ENCODE data around the gene ITGA8.

ITGA8 gene

GRCh38 chr10:15620836-15621515 is 98.7 kb downstream of the ITGA8 start:
- H3K9me3 ChIP-seq (ENCODE audit: insufficient read depth, low read length), result no peaks in the 10 kb centered on the region
- no peak overlapping the region for H3K9ac ChIP-seq (ENCODE audit: insufficient read length, low read depth)
- DNase-seq (ENCODE audit: low read depth, low spot score), result no peak
- H3K36me3 ChIP-seq (ENCODE audit: insufficient read depth, insufficient read length, low read length), result no peaks in the 10 kb centered on the region
- TF ChIP-seq ZNF274 (IDR thresholded peaks at IDR 0.05; ENCODE audit: low read depth, low read length) (no peak), YY1 (IDR thresholded peaks at IDR 0.05; ENCODE audit: insufficient read depth, insufficient read length) (no peak), SUZ12 (IDR thresholded peaks at IDR 0.05; ENCODE audit: extremely low read depth, insufficient read depth, insufficient read length) (no peak)
- no peaks in the 10 kb centered on the region for H3K27me3 ChIP-seq (ENCODE audit: insufficient read depth, insufficient read length)
- H3K4me3 ChIP-seq (ENCODE audit: insufficient read length, low read depth), result no peak overlapping the region
- H3K4me1 ChIP-seq (ENCODE audit: insufficient read depth, insufficient read length), result no peaks in the 10 kb centered on the region

- H3K4me1 ChIP-seq (ENCODE audit: insufficient read depth, insufficient read length), result no peaks in the 10 kb centered on the region
- no peaks in the 10 kb centered on the region for H3K36me3 ChIP-seq (ENCODE audit: insufficient read depth, insufficient read length, low read length)
- TF ChIP-seq ZNF274 (IDR thresholded peaks at IDR 0.05; ENCODE audit: low read depth, low read length), result no peak
- H3K9me3 ChIP-seq (ENCODE audit: insufficient read depth, low read length), result no peaks in the 10 kb centered on the region
- H3K27me3 ChIP-seq (ENCODE audit: insufficient read depth, insufficient read length), result no peaks in the 10 kb centered on the region
- H3K4me3 ChIP-seq (ENCODE audit: insufficient read length, low read depth), result no peak overlapping the region
- DNase-seq (ENCODE audit: low read depth, low spot score), result no peak
- H3K9ac ChIP-seq (ENCODE audit: insufficient read length, low read depth), result no peak overlapping the region
Measured at GRCh38 chr10:15620337-15620736, 99.4 kb downstream of the ITGA8 start.

- Histone ChIP-seq H3K9ac (ENCODE audit: insufficient read length, low read depth) (no peak overlapping the region), H3K27me3 (ENCODE audit: insufficient read depth, insufficient read length) (no peaks in the 10 kb centered on the region), H3K36me3 (ENCODE audit: insufficient read depth, insufficient read length, low read length) (no peaks in the 10 kb centered on the region), H3K9me3 (ENCODE audit: insufficient read depth, low read length) (no peaks in the 10 kb centered on the region), H3K4me3 (ENCODE audit: insufficient read length, low read depth) (no peak overlapping the region), H3K4me1 (ENCODE audit: insufficient read depth, insufficient read length) (no peaks in the 10 kb centered on the region)
- TF ChIP-seq SUZ12 (IDR thresholded peaks at IDR 0.05; ENCODE audit: extremely low read depth, insufficient read depth, insufficient read length) (no peak), ZNF274 (IDR thresholded peaks at IDR 0.05; ENCODE audit: low read depth, low read length) (no peak), YY1 (IDR thresholded peaks at IDR 0.05; ENCODE audit: insufficient read depth, insufficient read length) (no peak)
- DNase-seq (ENCODE audit: low read depth, low spot score), result no peak
Measured at GRCh38 chr10:15609246-15609645, 110.5 kb downstream of the ITGA8 start.

- Histone ChIP-seq H3K9me3 (ENCODE audit: insufficient read depth, low read length) (no peaks in the 10 kb centered on the region), H3K4me1 (ENCODE audit: insufficient read depth, insufficient read length) (no peaks in the 10 kb centered on the region), H3K9ac (ENCODE audit: insufficient read length, low read depth) (no peak overlapping the region), H3K4me3 (ENCODE audit: insufficient read length, low read depth) (no peak overlapping the region), H3K27me3 (ENCODE audit: insufficient read depth, insufficient read length) (no peaks in the 10 kb centered on the region), H3K36me3 (ENCODE audit: insufficient read depth, insufficient read length, low read length) (no peaks in the 10 kb centered on the region)
- no peak for DNase-seq (ENCODE audit: low read depth, low spot score)
- no peak for TF ChIP-seq YY1 (IDR thresholded peaks at IDR 0.05; ENCODE audit: insufficient read depth, insufficient read length)
- no peak for TF ChIP-seq SUZ12 (IDR thresholded peaks at IDR 0.05; ENCODE audit: extremely low read depth, insufficient read depth, insufficient read length)
- TF ChIP-seq ZNF274 (IDR thresholded peaks at IDR 0.05; ENCODE audit: low read depth, low read length), result no peak
Measured at GRCh38 chr10:15606377-15606776, 113.3 kb downstream of the ITGA8 start.

GRCh38 chr10:15605740-15606369 is 113.9 kb downstream of the ITGA8 start:
- Histone ChIP-seq H3K27me3 (ENCODE audit: insufficient read depth, insufficient read length) (no peaks in the 10 kb centered on the region), H3K9me3 (ENCODE audit: insufficient read depth, low read length) (no peaks in the 10 kb centered on the region), H3K4me3 (ENCODE audit: insufficient read length, low read depth) (no peak overlapping the region), H3K9ac (ENCODE audit: insufficient read length, low read depth) (no peak overlapping the region), H3K4me1 (ENCODE audit: insufficient read depth, insufficient read length) (no peaks in the 10 kb centered on the region), H3K36me3 (ENCODE audit: insufficient read depth, insufficient read length, low read length) (no peaks in the 10 kb centered on the region)
- no peak for DNase-seq (ENCODE audit: low read depth, low spot score)
- TF ChIP-seq SUZ12 (IDR thresholded peaks at IDR 0.05; ENCODE audit: extremely low read depth, insufficient read depth, insufficient read length), result no peak
- no peak for TF ChIP-seq ZNF274 (IDR thresholded peaks at IDR 0.05; ENCODE audit: low read depth, low read length)
- TF ChIP-seq YY1 (IDR thresholded peaks at IDR 0.05; ENCODE audit: insufficient read depth, insufficient read length), result no peak

GRCh38 chr10:15603446-15604011 is 116.2 kb downstream of the ITGA8 start:
- Histone ChIP-seq H3K9me3 (ENCODE audit: insufficient read depth, low read length) (no peaks in the 10 kb centered on the region), H3K4me3 (ENCODE audit: insufficient read length, low read depth) (no peak overlapping the region), H3K4me1 (ENCODE audit: insufficient read depth, insufficient read length) (no peaks in the 10 kb centered on the region), H3K9ac (ENCODE audit: insufficient read length, low read depth) (no peak overlapping the region), H3K36me3 (ENCODE audit: insufficient read depth, insufficient read length, low read length) (no peaks in the 10 kb centered on the region), H3K27me3 (ENCODE audit: insufficient read depth, insufficient read length) (no peaks in the 10 kb centered on the region)
- DNase-seq (ENCODE audit: low read depth, low spot score), result no peak
- no peak for TF ChIP-seq SUZ12 (IDR thresholded peaks at IDR 0.05; ENCODE audit: extremely low read depth, insufficient read depth, insufficient read length)

GRCh38 chr10:15601819-15602218 is 117.9 kb downstream of the ITGA8 start:
- no peak overlapping the region for H3K4me3 ChIP-seq (ENCODE audit: insufficient read length, low read depth)
- no peaks in the 10 kb centered on the region for H3K36me3 ChIP-seq (ENCODE audit: insufficient read depth, insufficient read length, low read length)
- no peaks in the 10 kb centered on the region for H3K4me1 ChIP-seq (ENCODE audit: insufficient read depth, insufficient read length)
- no peak for DNase-seq (ENCODE audit: low read depth, low spot score)
- H3K9ac ChIP-seq (ENCODE audit: insufficient read length, low read depth), result no peak overlapping the region
- TF ChIP-seq ZNF274 (IDR thresholded peaks at IDR 0.05; ENCODE audit: low read depth, low read length), result no peak
- TF ChIP-seq YY1 (IDR thresholded peaks at IDR 0.05; ENCODE audit: insufficient read depth, insufficient read length), result no peak
- TF ChIP-seq SUZ12 (IDR thresholded peaks at IDR 0.05; ENCODE audit: extremely low read depth, insufficient read depth, insufficient read length), result no peak
- no peaks in the 10 kb centered on the region for H3K27me3 ChIP-seq (ENCODE audit: insufficient read depth, insufficient read length)
- no peaks in the 10 kb centered on the region for H3K9me3 ChIP-seq (ENCODE audit: insufficient read depth, low read length)

All from NT2/D1 (cell line).